H9 (cell line): ENCODE measurements around the gene DSE. TPM values are rescaled to one million over a fixed set of nuclear protein-coding genes. Genes with fewer than 3 reads are reported as not detected.

Experiments used
- DNase-seq: peaks from one replicate; pipeline ENCODE4 v3.0.0-alpha.2; 2017
- H2AFZ ChIP-seq: one replicate; pipeline ENCODE4 v1.6.1; 2013; ENCODE audit warnings: mild to moderate bottlenecking, low read length, control low read depth, moderate library complexity
- H2AK5ac ChIP-seq: 2 replicates; pipeline ENCODE4 v1.6.1; 2013; ENCODE audit warnings: low read length, control low read depth, mixed read lengths; ENCODE audit not compliant: insufficient read length
- H2BK120ac ChIP-seq: one replicate; pipeline ENCODE4 v1.6.1; 2013; ENCODE audit warnings: low read depth, mild to moderate bottlenecking, low read length, control low read depth, inconsistent platforms; ENCODE audit not compliant: poor library complexity, severe bottlenecking
- H2BK12ac ChIP-seq: 2 replicates; pipeline ENCODE4 v1.6.1; 2013; ENCODE audit warnings: low read length, control low read depth, mixed read lengths, low read depth; ENCODE audit not compliant: insufficient read length
- H2BK15ac ChIP-seq: 2 replicates; pipeline ENCODE4 v1.6.1; 2013; ENCODE audit warnings: low read depth, low read length, control low read depth
- H2BK20ac ChIP-seq: one replicate; pipeline ENCODE4 v1.6.1; 2013; ENCODE audit warnings: low read depth, mild to moderate bottlenecking, low read length, control low read depth, inconsistent platforms; ENCODE audit not compliant: poor library complexity, severe bottlenecking
- H2BK5ac ChIP-seq: 2 replicates; pipeline ENCODE4 v1.6.1; 2013; ENCODE audit warnings: low read length, control low read depth, mixed read lengths; ENCODE audit not compliant: insufficient read length
- H3K14ac ChIP-seq: 2 replicates; pipeline ENCODE4 v1.6.1; 2013; ENCODE audit warnings: low read length, control low read depth; ENCODE audit not compliant: insufficient read depth
- H3K18ac ChIP-seq: 2 replicates; pipeline ENCODE4 v1.6.1; 2013; ENCODE audit warnings: low read depth, mild to moderate bottlenecking, mixed read lengths, low read length, control low read depth; ENCODE audit not compliant: insufficient read length
- H3K23ac ChIP-seq: 2 replicates; pipeline ENCODE4 v1.6.1; 2013; ENCODE audit warnings: low read length, control low read depth, mixed read lengths, low read depth; ENCODE audit not compliant: insufficient read length
- H3K23me2 ChIP-seq: 2 replicates; pipeline ENCODE4 v1.6.1; 2013; ENCODE audit warnings: low read depth, mild to moderate bottlenecking, mixed read lengths, low read length, control low read depth; ENCODE audit not compliant: insufficient read length, poor library complexity, severe bottlenecking
- H3K27ac ChIP-seq: 2 replicates; pipeline ENCODE4 v1.5.1; 2013; ENCODE audit warnings: low read length, control low read depth, mixed read lengths, low read depth; ENCODE audit not compliant: insufficient read length
- H3K27me3 ChIP-seq: 2 replicates; pipeline ENCODE4 v1.6.1; 2013; ENCODE audit warnings: low read length, control low read depth, inconsistent platforms; ENCODE audit not compliant: insufficient read depth
- H3K4ac ChIP-seq: 2 replicates; pipeline ENCODE4 v1.6.1; 2013; ENCODE audit warnings: low read depth, mild to moderate bottlenecking, control low read depth, inconsistent platforms, low read length, moderate library complexity
- H3K4me1 ChIP-seq: 2 replicates; pipeline ENCODE4 v1.6.1; 2013; ENCODE audit warnings: low read length, control low read depth, inconsistent platforms; ENCODE audit not compliant: insufficient read depth
- H3K4me2 ChIP-seq: 2 replicates; pipeline ENCODE4 v1.6.1; 2013; ENCODE audit warnings: low read length, control low read depth, mixed read lengths; ENCODE audit not compliant: insufficient read length, insufficient read depth
- H3K56ac ChIP-seq: 2 replicates; pipeline ENCODE4 v1.6.1; 2013; ENCODE audit warnings: low read depth, mild to moderate bottlenecking, mixed read lengths, low read length, control low read depth; ENCODE audit not compliant: insufficient read length
- H3K79me1 ChIP-seq: 2 replicates; pipeline ENCODE4 v1.6.1; 2013; ENCODE audit warnings: low read depth, mild to moderate bottlenecking, moderate library complexity, low read length, control low read depth, inconsistent platforms; ENCODE audit not compliant: insufficient read depth, poor library complexity, severe bottlenecking
- H3K79me2 ChIP-seq: 2 replicates; pipeline ENCODE4 v1.6.1; 2013; ENCODE audit warnings: low read length, control low read depth, inconsistent platforms; ENCODE audit not compliant: insufficient read depth
- H3K9ac ChIP-seq: 2 replicates; pipeline ENCODE4 v1.6.1; 2013; ENCODE audit warnings: low read length, control low read depth, mixed read lengths; ENCODE audit not compliant: insufficient read length; ENCODE audit errors: extremely low read depth
- H3K9me3 ChIP-seq: one replicate; pipeline ENCODE4 v1.6.1; 2013; ENCODE audit warnings: low read depth, low read length, inconsistent platforms; ENCODE audit not compliant: control insufficient read depth
- H3T11ph ChIP-seq: one replicate; pipeline ENCODE4 v1.6.1; 2013; ENCODE audit warnings: mild to moderate bottlenecking, low read length, control low read depth, inconsistent platforms
- H4K20me1 ChIP-seq: one replicate; pipeline ENCODE4 v1.6.1; 2013; ENCODE audit not compliant: control insufficient read depth, insufficient read length, insufficient read depth
- H4K5ac ChIP-seq: 2 replicates; pipeline ENCODE4 v1.6.1; 2013; ENCODE audit warnings: low read depth, mild to moderate bottlenecking, mixed read lengths, low read length, control low read depth; ENCODE audit not compliant: insufficient read length
- H4K8ac ChIP-seq: replicated peaks from 2 replicates; pipeline ENCODE4 v1.6.1; 2013; ENCODE audit warnings: low read length, control low read depth, mixed read lengths, low read depth; ENCODE audit not compliant: insufficient read length
- H4K91ac ChIP-seq: 2 replicates; pipeline ENCODE4 v1.6.1; 2013; ENCODE audit warnings: low read depth, mild to moderate bottlenecking, moderate library complexity, mixed read lengths, low read length, control low read depth; ENCODE audit not compliant: insufficient read length
- H3K27ac Mint-ChIP-seq, 3 experiments: 2 replicates in 2 of 3; 3 replicates in 1 of 3; pipeline ENCODE4 v1.8.0; 2020 to 2021; ENCODE audit warnings: mixed read lengths in 3 of 3, mild to moderate bottlenecking in 1 of 3, moderate library complexity in 1 of 3
- H3K27me3 Mint-ChIP-seq: 2 replicates; pipeline ENCODE4 v1.8.0; 2021; ENCODE audit warnings: low read depth, mild to moderate bottlenecking, moderate library complexity, mixed read lengths
- H3K36me3 Mint-ChIP-seq, 3 experiments: 2 replicates in 2 of 3; 3 replicates in 1 of 3; pipeline ENCODE4 v1.8.0; 2020 to 2021; ENCODE audit warnings: low read depth in 3 of 3, mixed read lengths in 3 of 3; ENCODE audit not compliant: insufficient read depth in 1 of 3
- H3K4me1 Mint-ChIP-seq, 2 experiments: 2 replicates each; pipeline ENCODE4 v1.8.0; 2020; ENCODE audit warnings: mixed read lengths in 2 of 2
- H3K4me3 Mint-ChIP-seq, 2 experiments: 2 replicates in 1 of 2; 3 replicates in 1 of 2; pipeline ENCODE4 v1.8.0; 2020 to 2021; ENCODE audit warnings: mild to moderate bottlenecking in 2 of 2, mixed read lengths in 2 of 2, moderate library complexity in 1 of 2
- H3K9me3 Mint-ChIP-seq, 2 experiments: 2 replicates in 1 of 2; 3 replicates in 1 of 2; pipeline ENCODE4 v1.8.0; 2020; ENCODE audit warnings: mild to moderate bottlenecking in 2 of 2, mixed read lengths in 2 of 2, moderate library complexity in 1 of 2
- CTCF ChIP-seq: fragments of 200-600 bp; sonication (generic); conservative IDR thresholded peaks from 3 replicates; pipeline ENCODE4 v1.8.0; 2021; ENCODE audit warnings: antibody characterized with exemption, mild to moderate bottlenecking
- WGBS: extraction: QIAGEN DNeasy Blood & Tissue Kit; methylation state at CpG from one replicate; pipeline ENCODE4 v1.1.7; 2013; ENCODE audit warnings: missing lambda C conversion rate, low lambda C conversion rate, mixed read lengths; ENCODE audit not compliant: insufficient read length; ENCODE audit errors: extremely low coverage; 5-methylcytosine and 5-hydroxymethylcytosine counted together
- total RNA-seq: library from RNA; stranded (reverse); gene quantifications from 2 replicates; pipeline ENCODE4 v1.2.1, GENCODE V29; 2021

Gene DSE
- total RNA-seq, 1 experiment from 2014 or later = 45.6 TPM

GRCh38 chr6:116373300-116373699, 2.6 kb downstream of the DSE start:
- no peak overlapping the region for H4K8ac ChIP-seq
- no peak overlapping the region for H2BK5ac ChIP-seq
- H2BK120ac ChIP-seq = no peak overlapping the region
- no peak overlapping the region for H3K56ac ChIP-seq
- H3K14ac ChIP-seq = no peak overlapping the region
- TF ChIP-seq CTCF = no peak
- no peak overlapping the region for H3K4me2 ChIP-seq
- peaks cover 29 to 33% of the 10 kb centered on the region in 2 experiments for H3K4me1 Mint-ChIP-seq
- H2BK12ac ChIP-seq = no peak overlapping the region
- H3K4me1 ChIP-seq = no peaks in the 10 kb centered on the region
- H3K27ac Mint-ChIP-seq = no peak overlapping the region
- H3K36me3 Mint-ChIP-seq = peaks cover 0 to 2% (median 0%) of the 10 kb centered on the region in 3 experiments; a peak in 1 of 7 replicates
- no peak overlapping the region for H4K5ac ChIP-seq
- no peak overlapping the region for H2AFZ ChIP-seq
- H3K4ac ChIP-seq = no peak overlapping the region
- no peaks in the 10 kb centered on the region for H3K27me3 ChIP-seq
- no peaks in the 10 kb centered on the region for H3K9me3 ChIP-seq
- no peak overlapping the region for H3K23ac ChIP-seq
- no peak overlapping the region for H3K27ac ChIP-seq
- H3K27me3 Mint-ChIP-seq = no peaks in the 10 kb centered on the region; the same call in 1 of the 2 replicates
- peaks cover 3% of the 10 kb centered on the region for H3K79me1 ChIP-seq
- no peak overlapping the region for H3T11ph ChIP-seq
- H3K79me2 ChIP-seq = peaks cover 8% of the 10 kb centered on the region; the same call in 1 of the 2 replicates
- no peak overlapping the region for H2AK5ac ChIP-seq
- no peak overlapping the region for H2BK20ac ChIP-seq
- no CpG with 5 or more reads among the region's 6 CpGs for WGBS
- H3K18ac ChIP-seq = no peak overlapping the region
- peaks cover 7% of the 10 kb centered on the region for H3K23me2 ChIP-seq
- no peak overlapping the region for H2BK15ac ChIP-seq
- no peak for DNase-seq
- no peak overlapping the region for H3K9ac ChIP-seq
- H3K4me3 Mint-ChIP-seq = peak overlapping the region in 1 of 2 experiments; percentile 51; a peak in 1 of 5 replicates
- no peaks in the 10 kb centered on the region for H3K9me3 Mint-ChIP-seq
- no peaks in the 10 kb centered on the region for H4K20me1 ChIP-seq
- H4K91ac ChIP-seq = no peak overlapping the region
